Neural progenitor cell (in vitro differentiated cells): ENCODE results near the gene RBM19.

Experiments used
- EZH2 ChIP-seq: fragments of 200-600 bp; sonication (generic); IDR thresholded peaks from 2 replicates; pipeline ENCODE4 v1.6.1; 2017; ENCODE audit warnings: antibody characterized with exemption, mild to moderate bottlenecking, moderate library complexity
- TF ChIP-seq, protein P1 (sequence below): fragments of 200-600 bp; sonication (generic); IDR thresholded peaks from 2 replicates; pipeline ENCODE4 v1.5.1; 2017; ENCODE audit warnings: antibody characterized with exemption, mild to moderate bottlenecking

DNA sequence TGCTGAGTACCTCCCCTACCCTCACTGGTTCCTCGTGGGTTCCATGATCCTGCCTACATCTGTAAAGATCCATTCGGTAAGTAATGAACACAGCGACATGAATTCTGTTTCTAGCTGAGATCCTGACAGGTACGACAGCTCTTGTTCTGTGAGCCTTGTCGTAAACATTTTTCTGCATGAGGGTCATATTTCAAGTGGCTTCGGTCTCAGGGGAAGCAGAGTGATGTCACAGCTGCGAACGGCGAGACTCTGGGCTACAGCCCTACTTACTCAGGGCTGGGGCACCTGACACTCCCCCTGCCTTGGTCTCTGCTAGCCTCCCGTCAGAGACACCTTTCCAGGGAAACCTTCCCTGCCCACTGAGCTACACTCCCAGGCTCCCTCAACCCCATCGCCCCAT, 85.8 kb downstream of the RBM19 start:
- TF ChIP-seq, protein P1, sequence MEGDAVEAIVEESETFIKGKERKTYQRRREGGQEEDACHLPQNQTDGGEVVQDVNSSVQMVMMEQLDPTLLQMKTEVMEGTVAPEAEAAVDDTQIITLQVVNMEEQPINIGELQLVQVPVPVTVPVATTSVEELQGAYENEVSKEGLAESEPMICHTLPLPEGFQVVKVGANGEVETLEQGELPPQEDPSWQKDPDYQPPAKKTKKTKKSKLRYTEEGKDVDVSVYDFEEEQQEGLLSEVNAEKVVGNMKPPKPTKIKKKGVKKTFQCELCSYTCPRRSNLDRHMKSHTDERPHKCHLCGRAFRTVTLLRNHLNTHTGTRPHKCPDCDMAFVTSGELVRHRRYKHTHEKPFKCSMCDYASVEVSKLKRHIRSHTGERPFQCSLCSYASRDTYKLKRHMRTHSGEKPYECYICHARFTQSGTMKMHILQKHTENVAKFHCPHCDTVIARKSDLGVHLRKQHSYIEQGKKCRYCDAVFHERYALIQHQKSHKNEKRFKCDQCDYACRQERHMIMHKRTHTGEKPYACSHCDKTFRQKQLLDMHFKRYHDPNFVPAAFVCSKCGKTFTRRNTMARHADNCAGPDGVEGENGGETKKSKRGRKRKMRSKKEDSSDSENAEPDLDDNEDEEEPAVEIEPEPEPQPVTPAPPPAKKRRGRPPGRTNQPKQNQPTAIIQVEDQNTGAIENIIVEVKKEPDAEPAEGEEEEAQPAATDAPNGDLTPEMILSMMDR, result no peak
- TF ChIP-seq EZH2, result no peak
